Ectodermal cell (in vitro differentiated cells): ENCODE results near the gene MRNIP.

Experiments
- H3K27ac ChIP-seq: 2 replicates; pipeline ENCODE4 v1.7.0; 2013; ENCODE audit warnings: mild to moderate bottlenecking, low read depth, low read length; ENCODE audit not compliant: insufficient read depth, poor library complexity, severe bottlenecking
- H3K27me3 ChIP-seq: 2 replicates; pipeline ENCODE4 v1.7.0; 2013; ENCODE audit warnings: mild to moderate bottlenecking, low read length; ENCODE audit not compliant: insufficient read depth, control insufficient read depth, poor library complexity, severe bottlenecking
- H3K36me3 ChIP-seq: one replicate; pipeline ENCODE4 v1.7.0; 2013; ENCODE audit warnings: low read length; ENCODE audit not compliant: control insufficient read depth, insufficient read depth
- H3K4me1 ChIP-seq: one replicate; pipeline ENCODE4 v1.7.0; 2013; ENCODE audit warnings: low read length; ENCODE audit not compliant: control insufficient read depth, insufficient read depth
- H3K4me3 ChIP-seq: 2 replicates; pipeline ENCODE4 v1.7.0; 2013; ENCODE audit warnings: low read depth, low read length, control low read depth; ENCODE audit not compliant: insufficient read depth
- H3K9me3 ChIP-seq: 2 replicates; pipeline ENCODE4 v1.7.0; 2013; ENCODE audit warnings: mild to moderate bottlenecking, low read length, moderate library complexity; ENCODE audit not compliant: control insufficient read depth
- WGBS, 2 experiments: methylation state at CpG; one replicate each; pipeline ENCODE4 v1.1.7; 2013; ENCODE audit warnings: missing lambda C conversion rate in 2 of 2; 5-methylcytosine and 5-hydroxymethylcytosine counted together

The MRNIP gene

GRCh38 chr5:179798771-179799643 is 59.6 kb downstream of the MRNIP start:
- WGBS, 2 experiments, result 95 to 96% methylated on average over 36 of the region's 36 CpGs
- H3K4me3 ChIP-seq, result no peak overlapping the region
- peaks cover 28% of the 10 kb centered on the region for H3K36me3 ChIP-seq
- peaks cover 25% of the 10 kb centered on the region for H3K27me3 ChIP-seq
- H3K9me3 ChIP-seq, result no peaks in the 10 kb centered on the region
- peaks cover 26% of the 10 kb centered on the region for H3K4me1 ChIP-seq
- H3K27ac ChIP-seq, result no peak overlapping the region

GRCh38 chr5:179798144-179798770 is 60.4 kb downstream of the MRNIP start:
- peaks cover 28% of the 10 kb centered on the region for H3K36me3 ChIP-seq
- H3K27me3 ChIP-seq, result peaks cover 25% of the 10 kb centered on the region
- H3K4me3 ChIP-seq, result no peak overlapping the region
- WGBS, 2 experiments, result 95 to 98% methylated on average over 23 of the region's 23 CpGs
- no peak overlapping the region for H3K27ac ChIP-seq
- H3K4me1 ChIP-seq, result peaks cover 23% of the 10 kb centered on the region
- H3K9me3 ChIP-seq, result no peaks in the 10 kb centered on the region

GRCh38 chr5:179797741-179798140 is 60.9 kb downstream of the MRNIP start:
- Histone ChIP-seq H3K27ac (no peak overlapping the region), H3K4me1 (peaks cover 19% of the 10 kb centered on the region), H3K9me3 (no peaks in the 10 kb centered on the region), H3K4me3 (no peak overlapping the region), H3K27me3 (peaks cover 25% of the 10 kb centered on the region), H3K36me3 (peaks cover 28% of the 10 kb centered on the region)
- 97% methylated on average over 30 of the region's 30 CpGs for WGBS, 2 experiments

- H3K4me3 ChIP-seq, result peak overlapping the region; percentile 48
- no peaks in the 10 kb centered on the region for H3K9me3 ChIP-seq
- peaks cover 12% of the 10 kb centered on the region for H3K4me1 ChIP-seq
- peaks cover 25% of the 10 kb centered on the region for H3K27me3 ChIP-seq
- peaks cover 28% of the 10 kb centered on the region for H3K36me3 ChIP-seq
- no peak overlapping the region for H3K27ac ChIP-seq
- WGBS, 2 experiments, result 88 to 89% methylated on average over 21 of the region's 21 CpGs
These were observed 61.6 kb downstream of the MRNIP start for GRCh38 chr5:179796877-179797608.

- peaks cover 25% of the 10 kb centered on the region for H3K27me3 ChIP-seq
- 2 to 3% methylated on average over 113 of the region's 113 CpGs for WGBS, 2 experiments
- H3K36me3 ChIP-seq, result peaks cover 28% of the 10 kb centered on the region
- H3K4me1 ChIP-seq, result peaks cover 11% of the 10 kb centered on the region
- H3K9me3 ChIP-seq, result no peaks in the 10 kb centered on the region
- peak overlapping the region; percentile 48 for H3K4me3 ChIP-seq
- no peak overlapping the region for H3K27ac ChIP-seq
These were observed 62.5 kb downstream of the MRNIP start for GRCh38 chr5:179795863-179796833.

GRCh38 chr5:179795049-179795862 is 63.4 kb downstream of the MRNIP start:
- Histone ChIP-seq H3K27me3 (peaks cover 25% of the 10 kb centered on the region), H3K9me3 (no peaks in the 10 kb centered on the region), H3K27ac (no peak overlapping the region), H3K4me3 (peak overlapping the region; percentile 48), H3K36me3 (peaks cover 28% of the 10 kb centered on the region), H3K4me1 (peaks cover 11% of the 10 kb centered on the region)
- 6% methylated on average over 53 of the region's 53 CpGs for WGBS, 2 experiments

- Histone ChIP-seq H3K27ac (no peak overlapping the region), H3K4me3 (no peak overlapping the region), H3K9me3 (no peaks in the 10 kb centered on the region), H3K4me1 (peaks cover 11% of the 10 kb centered on the region), H3K27me3 (peaks cover 25% of the 10 kb centered on the region), H3K36me3 (peaks cover 23% of the 10 kb centered on the region)
- 87 to 92% methylated on average over 3 of the region's 3 CpGs for WGBS, 2 experiments
These were observed 64.0 kb downstream of the MRNIP start for GRCh38 chr5:179794575-179794974.

GRCh38 chr5:179794171-179794570 is 64.4 kb downstream of the MRNIP start:
- peaks cover 19% of the 10 kb centered on the region for H3K36me3 ChIP-seq
- H3K4me1 ChIP-seq, result peaks cover 11% of the 10 kb centered on the region
- no peak overlapping the region for H3K27ac ChIP-seq
- H3K9me3 ChIP-seq, result no peaks in the 10 kb centered on the region
- peaks cover 25% of the 10 kb centered on the region for H3K27me3 ChIP-seq
- 87 to 90% methylated on average over 3 of the region's 3 CpGs for WGBS, 2 experiments
- no peak overlapping the region for H3K4me3 ChIP-seq
